DMS153 (cell line): ENCODE data around the gene INSM1.

Source experiments
- DNase-seq: peaks from one replicate; lab custom pipeline; 2025; lab: John Stamatoyannopoulos, UW

Gene INSM1

DNA sequence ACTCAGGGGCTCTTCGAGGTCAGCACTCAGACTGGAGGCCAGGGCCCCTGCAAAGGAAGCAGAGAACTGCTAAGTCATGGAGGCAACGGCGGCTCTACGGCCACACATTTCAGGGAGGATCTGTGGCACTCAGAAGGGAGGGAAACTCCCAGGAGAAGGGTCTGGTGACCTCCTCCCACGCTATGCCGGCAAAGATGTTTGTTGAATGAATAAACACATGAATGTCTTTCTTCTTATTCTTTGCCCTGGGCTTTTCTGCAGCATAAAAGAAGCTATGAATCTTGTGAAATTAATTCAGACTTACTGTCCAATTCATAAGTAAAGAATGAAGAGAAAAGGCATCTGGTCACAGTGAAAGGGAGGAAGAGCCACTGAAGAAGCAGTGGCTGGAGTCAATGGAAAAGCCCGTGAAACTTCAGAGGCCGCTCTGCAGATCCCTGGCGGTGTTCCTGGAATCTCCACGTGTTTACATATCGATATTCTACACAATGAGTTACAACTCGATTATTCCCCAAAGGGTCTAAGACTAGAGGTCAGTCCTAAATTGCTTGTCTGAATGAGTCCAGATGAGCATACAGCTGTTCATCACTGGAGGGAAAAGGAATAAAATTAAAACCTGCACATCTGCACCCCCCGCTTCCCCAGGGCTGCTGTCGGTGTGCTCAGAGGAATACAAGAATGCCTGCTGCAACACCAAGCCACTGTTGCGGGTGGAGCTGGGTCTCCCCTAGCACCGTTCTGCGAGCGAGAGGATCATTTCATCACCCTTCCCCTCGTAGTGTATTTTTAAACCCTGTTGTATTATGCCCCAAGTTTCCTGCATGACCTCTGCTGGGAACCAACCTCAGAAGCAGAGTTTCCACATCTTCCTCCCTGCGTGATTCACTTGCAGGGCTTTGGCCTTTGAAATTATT lies 25.6 kb downstream of the INSM1 start:
- no peak for DNase-seq

GRCh38 chr20:20395087-20395486 lies 27.2 kb downstream of the INSM1 start:
- DNase-seq = no peak

- peak; percentile 82 for DNase-seq
Measured at GRCh38 chr20:20395903-20396568, 28.1 kb downstream of the INSM1 start.

GRCh38 chr20:20396794-20397193 lies 28.9 kb downstream of the INSM1 start:
- DNase-seq = no peak

DNA sequence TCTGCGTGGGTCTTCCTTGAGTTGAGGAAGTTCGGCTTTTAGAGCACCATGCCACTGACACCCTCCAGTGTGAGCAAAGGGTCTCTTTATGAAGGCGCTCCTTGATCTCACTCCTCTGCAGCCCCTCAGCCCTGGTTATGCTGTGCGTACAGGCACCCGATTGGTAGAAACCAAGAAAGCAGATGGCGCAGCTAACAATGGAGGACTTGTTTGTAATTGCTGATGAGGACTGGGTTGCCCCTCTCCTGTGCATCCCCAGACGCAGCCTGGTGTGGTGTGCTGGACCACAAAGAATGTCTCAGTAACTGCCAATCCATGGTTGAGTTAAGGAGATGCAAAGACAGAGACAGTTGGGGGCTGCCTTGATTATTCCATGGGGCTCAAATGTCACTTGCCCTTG lies 30.2 kb downstream of the INSM1 start:
- DNase-seq = no peak

GRCh38 chr20:20399531-20400500 lies 31.9 kb downstream of the INSM1 start:
- DNase-seq = no peak

DNA sequence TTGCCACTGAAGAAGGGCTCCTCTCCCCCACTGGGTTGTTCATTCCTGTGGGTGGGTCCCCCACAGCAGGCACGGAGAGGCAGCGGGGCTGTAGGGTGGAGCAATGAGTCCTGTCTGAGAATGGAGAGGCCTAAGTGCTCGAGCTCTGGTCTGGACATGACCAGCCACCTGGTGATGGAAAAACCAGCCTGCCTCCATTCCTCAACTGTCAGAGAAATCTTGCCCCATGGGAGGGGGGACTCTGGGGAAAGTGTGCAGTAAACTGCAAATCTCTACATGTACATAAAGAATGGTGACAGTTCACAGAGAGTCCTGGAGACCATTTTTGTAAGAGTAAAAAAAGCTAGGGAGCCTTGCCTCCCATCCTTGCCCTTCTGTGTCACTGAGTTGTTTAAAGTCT lies 34.1 kb downstream of the INSM1 start:
- no peak for DNase-seq

DNA sequence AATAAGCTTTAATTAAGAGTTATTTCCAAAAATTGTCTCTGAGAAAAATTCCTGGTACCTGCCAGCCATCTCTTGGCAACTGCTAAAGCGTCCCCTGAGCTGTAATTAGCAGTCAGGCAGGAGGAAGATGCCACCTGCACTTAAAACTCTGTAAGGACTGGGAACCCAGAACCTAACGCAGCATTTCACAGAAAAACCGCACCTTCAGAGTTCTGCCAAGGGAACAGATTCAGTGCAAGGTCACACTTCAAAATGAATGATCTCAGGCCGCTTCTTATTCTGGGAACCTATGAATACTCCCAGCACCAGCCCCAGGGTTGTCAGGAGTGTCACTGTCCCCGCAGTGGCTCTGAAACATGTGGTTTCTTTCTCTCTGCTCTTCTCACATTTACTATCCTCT lies 36.7 kb downstream of the INSM1 start:
- DNase-seq = no peak

DNA sequence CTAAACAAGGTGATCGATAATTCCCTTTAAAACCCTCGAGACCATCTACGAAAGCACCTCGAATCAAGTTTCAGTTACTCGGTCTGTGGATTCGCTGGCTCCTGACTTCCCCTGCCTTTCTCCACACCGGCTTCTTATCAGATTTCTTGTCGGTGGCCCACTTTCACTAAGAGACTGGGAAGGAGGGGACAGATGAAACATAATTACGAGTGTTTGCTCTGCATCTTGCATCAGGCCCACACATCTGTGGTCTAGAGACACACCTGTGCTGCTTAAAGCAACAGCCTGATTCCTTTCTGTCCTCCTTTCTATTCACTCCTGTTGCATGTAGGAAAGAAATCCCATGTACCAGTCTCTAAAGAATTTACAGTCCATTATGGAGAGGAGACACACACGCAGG lies 37.7 kb downstream of the INSM1 start:
- DNase-seq = no peak

DNA sequence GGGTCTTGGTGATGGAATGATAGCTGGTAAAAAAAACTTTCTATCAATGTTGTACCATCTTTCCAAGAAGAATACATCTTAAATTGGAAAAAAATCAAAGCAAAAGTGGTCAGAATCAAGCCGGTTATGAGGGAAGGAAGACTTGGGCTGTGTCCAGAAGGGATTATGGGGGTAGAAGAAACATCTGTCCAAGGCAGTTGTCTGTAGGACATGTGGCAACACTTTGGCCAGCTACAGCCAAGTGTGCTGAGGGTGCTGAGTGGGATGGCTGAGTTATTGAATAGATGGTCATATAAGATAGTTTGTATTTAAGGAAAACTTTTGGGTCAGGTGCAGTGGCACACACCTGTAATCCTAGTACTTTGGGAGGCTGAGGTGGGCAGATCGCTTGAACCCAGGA lies 38.4 kb downstream of the INSM1 start:
- DNase-seq = no peak

GRCh38 chr20:20407891-20408805 lies 40.2 kb downstream of the INSM1 start:
- DNase-seq = no peak

- DNase-seq = no peak
Measured at GRCh38 chr20:20409331-20409730, 41.4 kb downstream of the INSM1 start.

DNA sequence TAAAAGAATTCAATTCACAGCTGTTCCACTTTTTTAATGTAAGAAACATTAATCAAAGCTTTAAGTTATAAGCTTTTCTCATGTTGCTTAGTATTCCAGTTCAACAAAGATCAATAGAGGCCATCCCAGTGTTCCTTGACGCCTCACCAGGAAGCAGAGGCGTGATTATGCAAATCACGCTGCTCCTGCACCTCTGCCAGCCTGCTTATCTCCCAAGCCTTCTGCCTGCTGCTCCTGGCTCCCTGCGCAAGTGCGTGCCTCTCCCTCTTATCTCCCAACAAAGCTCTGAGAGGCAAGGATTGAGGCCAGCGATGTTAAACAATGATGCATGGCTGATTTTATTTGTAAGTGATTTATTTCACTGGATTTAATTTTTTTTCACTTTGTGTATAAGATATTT lies 42.8 kb downstream of the INSM1 start:
- peak; percentile 77 for DNase-seq

DNA sequence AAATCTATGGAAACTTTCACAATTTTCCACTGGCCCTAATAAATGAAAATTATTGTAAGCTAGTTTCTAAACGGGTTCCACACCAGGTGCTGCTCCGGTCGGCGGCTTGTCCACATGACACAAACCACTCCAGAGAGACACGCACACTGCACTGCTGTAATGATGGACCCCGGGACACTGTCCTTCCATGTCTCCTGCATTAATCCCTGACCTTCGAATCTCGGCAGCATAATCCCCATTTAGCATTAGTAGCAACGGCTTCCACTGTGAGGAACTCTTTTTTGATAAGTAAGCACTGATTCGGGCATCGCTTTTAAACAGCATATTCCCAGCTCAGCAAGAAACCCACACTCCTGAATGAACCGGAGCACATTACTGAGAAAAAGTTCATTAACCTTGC lies 43.5 kb downstream of the INSM1 start:
- no peak for DNase-seq

GRCh38 chr20:20411836-20412235 lies 43.9 kb downstream of the INSM1 start:
- DNase-seq = no peak

DNA sequence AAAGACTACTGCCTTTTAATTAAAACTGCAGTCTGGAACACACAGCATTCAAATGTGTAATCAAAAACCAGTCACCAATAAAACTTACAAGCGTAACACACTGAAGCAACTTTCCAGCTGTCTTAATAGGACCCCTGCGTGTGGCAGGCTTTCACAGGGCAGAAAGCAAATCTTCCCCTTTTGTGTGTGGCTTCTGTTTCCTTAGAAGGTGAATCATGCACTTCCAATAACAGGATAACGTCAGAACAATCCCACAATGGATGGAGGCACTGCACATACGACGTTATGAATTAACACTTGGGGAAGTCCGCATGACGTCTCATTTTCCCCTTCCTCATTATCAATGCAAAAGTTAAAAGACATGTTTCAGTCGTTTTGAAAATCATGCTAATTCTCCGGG lies 44.8 kb downstream of the INSM1 start:
- DNase-seq = no peak

DNA sequence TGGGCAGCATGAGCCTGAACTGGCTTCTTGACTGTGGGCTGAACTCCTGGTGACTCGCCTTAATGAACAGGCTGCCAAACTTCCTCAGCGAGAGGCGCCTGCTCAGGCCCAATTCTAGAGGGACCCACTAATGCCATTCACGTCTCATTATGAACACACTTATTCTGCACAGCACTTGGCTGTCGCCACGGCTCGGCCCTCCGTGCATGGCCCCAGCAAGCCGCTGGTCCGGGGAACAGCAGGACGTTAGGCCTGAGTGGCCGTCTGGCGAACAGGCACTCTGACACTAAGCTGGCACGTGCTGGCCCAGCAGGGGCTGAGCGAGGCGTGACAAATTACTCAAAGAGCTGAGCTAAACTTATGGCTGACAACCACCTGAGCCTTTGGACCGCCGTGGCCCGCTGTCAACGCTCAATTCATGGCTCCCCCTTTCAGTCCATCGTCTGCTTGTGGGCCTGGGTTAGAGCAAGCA lies 45.9 kb downstream of the INSM1 start:
- no peak for DNase-seq

GRCh38 chr20:20414640-20415220 lies 46.8 kb downstream of the INSM1 start:
- no peak for DNase-seq

DNA sequence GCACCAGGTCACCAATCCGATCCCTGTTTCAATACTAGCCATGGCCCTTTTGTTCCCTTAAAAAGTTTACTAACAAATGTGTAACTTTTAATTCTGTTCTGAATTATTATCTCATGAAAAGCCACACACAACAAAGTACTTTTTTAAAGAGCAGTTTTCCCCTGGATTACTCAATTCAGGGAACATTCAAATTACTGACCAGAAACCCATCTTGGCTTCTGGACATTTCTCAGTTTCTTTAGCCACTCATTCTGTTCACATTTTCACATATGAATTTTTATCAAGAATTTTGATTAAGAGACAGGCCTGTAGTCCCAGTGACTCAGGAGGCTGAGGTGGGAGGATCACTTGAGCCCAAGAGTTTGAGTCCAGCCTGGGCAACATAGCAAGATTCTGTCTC lies 47.4 kb downstream of the INSM1 start:
- DNase-seq = no peak

GRCh38 chr20:20417876-20418676 lies 50.2 kb downstream of the INSM1 start:
- DNase-seq = no peak
